Left forelimb (tissue), 1 donor: ENCODE measurements around the gene VAV1.
"Not testable (repeated sequence)": the region's sequence is repeated elsewhere in the genome, so short reads cannot be mapped to it uniquely, and the experiment has no call there.

Experiments
- DNase-seq: peaks from one replicate; pipeline ENCODE4 v3.0.0-alpha.2; 2018; ENCODE audit warnings: low spot score

VAV1 gene

GRCh38 chr19:6819323-6819722 is 46.8 kb downstream of the VAV1 start:
- no peak for DNase-seq

DNA sequence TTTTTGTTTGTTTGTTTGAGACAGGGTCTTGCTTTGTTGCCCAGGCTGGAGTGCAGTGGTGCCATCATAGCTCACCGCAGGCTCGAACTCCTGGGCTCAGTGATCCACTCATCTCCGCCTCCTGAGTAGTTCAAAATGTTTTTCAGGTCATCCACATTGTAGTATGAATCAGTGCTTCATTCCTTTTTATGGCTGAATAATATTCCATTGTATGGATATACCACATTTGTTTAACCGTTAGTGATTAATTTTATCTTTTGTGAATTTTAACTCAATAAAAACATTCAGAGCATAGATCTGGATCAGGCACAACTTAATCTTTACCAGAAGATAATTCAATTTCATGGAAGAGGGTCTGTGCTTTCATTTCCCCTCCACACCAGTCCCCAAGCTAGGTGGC is 47.7 kb downstream of the VAV1 start:
- DNase-seq: no peak

- DNase-seq: no peak
Measured at GRCh38 chr19:6821639-6822310, 49.3 kb downstream of the VAV1 start.

GRCh38 chr19:6822311-6822670 is 49.8 kb downstream of the VAV1 start:
- DNase-seq: no peak

- no peak for DNase-seq
Measured at GRCh38 chr19:6825076-6825774, 52.7 kb downstream of the VAV1 start.

GRCh38 chr19:6826281-6826920 is 53.9 kb downstream of the VAV1 start:
- DNase-seq: no peak

DNA sequence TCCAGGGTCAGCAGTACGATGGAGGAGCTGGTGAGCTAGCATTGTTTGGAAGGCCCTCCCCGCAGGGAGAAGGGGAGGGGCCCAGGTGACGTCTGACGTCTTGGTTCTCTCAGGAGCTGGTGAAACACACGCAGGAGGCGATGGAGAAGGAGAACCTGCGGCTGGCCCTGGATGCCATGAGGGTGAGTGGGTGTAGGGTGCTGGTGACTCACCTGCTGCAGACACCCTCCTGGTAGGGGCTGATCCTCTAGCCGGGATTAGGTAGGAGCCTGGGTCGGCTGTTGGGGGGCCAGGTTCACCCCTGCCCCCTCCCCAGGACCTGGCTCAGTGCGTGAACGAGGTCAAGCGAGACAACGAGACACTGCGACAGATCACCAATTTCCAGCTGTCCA is 55.8 kb downstream of the VAV1 start:
- DNase-seq: no peak

GRCh38 chr19:6828698-6829633 is 56.5 kb downstream of the VAV1 start:
- no peak for DNase-seq

DNA sequence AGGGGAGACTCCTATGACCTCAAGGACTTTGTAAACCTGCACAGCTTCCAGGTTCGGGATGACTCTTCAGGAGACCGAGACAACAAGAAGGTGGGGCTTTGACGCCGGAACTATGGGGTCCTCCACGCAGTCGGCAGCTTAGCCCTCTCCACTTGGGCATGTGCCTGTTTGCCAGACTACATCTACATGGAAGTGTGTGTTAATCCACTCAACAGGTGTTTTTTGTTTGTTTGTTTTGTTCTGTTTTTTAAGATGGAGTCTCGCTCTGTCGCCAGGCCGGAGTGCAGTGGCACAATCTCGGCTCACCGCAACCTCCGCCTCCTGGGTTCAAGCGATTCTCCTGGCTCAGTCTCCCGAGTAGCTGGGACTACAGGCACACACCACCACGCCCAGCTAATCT is 57.3 kb downstream of the VAV1 start:
- not testable (repeated sequence) for DNase-seq

DNA sequence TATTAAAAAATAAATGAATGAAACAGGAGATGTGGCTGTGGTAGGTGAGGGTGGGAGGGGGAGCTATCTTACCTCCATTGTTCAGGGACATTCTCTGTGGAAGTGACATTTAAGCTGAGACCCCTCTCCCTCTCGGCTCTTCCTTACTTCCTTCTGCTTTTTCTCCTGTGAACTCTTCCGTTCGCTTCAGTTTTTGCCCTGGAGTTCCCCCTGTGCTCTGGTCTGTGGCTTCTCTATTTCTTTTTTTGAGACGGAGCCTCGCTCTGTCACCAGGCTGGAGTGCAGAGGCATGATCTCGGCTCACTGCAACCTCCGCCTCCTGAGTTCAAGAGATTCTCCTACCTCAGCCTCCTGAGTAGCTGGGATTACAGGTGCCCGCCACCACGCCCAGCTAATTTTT is 58.6 kb downstream of the VAV1 start:
- DNase-seq: not testable (repeated sequence)

DNA sequence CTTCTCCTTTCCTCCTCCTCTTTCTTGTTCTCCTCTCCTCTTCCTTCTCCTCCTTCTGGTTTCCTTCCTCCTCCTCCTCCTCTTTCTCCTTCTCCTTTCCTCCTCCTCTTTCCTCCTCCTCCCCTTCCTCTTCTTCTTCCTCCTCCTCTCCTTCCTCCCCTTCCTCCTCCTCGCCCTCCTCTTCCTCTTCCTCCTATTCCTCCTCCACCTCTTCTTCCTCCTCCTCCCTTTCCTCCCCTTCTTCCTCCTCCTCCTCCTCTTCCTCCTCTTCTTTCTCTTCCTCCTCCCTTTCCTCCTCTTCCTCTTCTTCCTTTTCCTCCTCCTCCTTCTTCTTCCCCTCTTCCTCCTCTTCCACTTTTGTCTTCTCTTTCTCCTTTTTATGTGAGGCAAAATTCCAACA is 59.9 kb downstream of the VAV1 start:
- DNase-seq: no peak

- DNase-seq: no peak
Measured at GRCh38 chr19:6833166-6833790, 60.8 kb downstream of the VAV1 start.

- no peak for DNase-seq
Measured at GRCh38 chr19:6834433-6834832, 61.9 kb downstream of the VAV1 start.

DNA sequence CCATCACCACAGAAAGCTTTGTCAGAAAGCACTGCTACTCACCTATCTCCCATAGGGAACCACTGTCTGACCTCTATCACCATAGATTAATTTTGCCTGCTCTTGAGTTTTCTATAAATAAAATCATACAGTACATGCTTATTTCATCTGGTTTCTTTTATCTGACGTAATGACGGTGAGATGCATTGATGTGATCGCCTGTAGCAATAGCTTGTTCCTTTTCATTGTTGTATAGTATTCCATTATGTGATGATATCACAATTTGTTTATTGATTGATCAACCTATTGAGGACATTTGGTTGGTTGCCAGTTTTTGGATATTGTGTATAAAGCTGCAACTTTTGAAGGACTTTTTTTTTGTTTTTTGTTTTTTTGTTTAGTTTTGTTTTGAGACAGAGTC is 63.0 kb downstream of the VAV1 start:
- no peak for DNase-seq

- no peak for DNase-seq
Measured at GRCh38 chr19:6837525-6837924, 65.0 kb downstream of the VAV1 start.

- DNase-seq: no peak
Measured at GRCh38 chr19:6838062-6838655, 65.7 kb downstream of the VAV1 start.

DNA sequence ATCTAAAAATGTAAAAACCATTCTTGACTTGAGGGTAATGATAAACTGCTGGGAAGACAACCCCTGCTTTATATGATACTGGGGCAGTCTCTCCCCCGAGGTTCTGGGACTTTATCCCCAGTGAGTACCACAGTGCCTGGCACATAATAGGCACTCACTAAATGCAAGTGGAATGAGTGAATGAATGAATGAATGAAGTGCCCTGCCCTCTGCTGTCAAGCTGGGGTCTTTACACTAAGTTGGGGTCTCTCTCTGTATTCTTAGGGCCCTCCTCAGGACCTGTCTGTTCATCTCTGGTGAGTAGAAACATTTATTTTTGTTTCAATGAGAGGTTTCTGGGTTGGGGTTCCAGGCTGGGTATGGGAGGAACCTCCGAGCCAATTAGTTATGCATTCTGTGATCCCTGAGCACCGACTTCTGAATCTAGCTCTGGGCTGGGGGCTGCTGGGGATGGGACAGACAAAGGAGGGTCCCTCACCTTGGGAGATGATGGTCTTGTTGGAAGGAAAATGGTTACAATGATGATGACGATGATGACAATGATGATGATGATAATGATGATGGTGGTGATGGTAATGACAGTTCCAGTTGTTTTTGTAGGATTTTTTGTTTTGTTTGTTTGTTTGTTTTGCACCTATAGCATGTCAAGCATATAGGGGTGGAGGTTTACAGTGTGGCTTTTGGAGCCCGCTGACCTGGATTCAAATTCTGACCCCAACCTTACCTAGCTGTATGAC is 70.5 kb downstream of the VAV1 start:
- no peak for DNase-seq

DNA sequence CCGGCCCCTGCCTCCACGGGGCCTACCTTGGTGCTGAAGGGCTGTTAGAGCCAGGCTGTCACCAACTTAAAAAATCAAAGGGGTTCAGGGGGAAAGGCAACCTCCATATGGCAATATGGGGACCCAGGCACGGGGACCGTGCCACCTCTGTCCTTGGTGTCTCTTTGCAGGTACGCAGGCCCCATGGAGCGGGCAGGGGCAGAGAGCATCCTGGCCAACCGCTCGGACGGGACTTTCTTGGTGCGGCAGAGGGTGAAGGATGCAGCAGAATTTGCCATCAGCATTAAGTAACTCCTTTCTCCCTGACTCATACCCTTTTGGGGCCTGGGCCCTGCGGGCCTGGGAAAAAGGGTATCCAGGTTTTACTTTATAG is 75.3 kb downstream of the VAV1 start:
- DNase-seq: no peak

DNA sequence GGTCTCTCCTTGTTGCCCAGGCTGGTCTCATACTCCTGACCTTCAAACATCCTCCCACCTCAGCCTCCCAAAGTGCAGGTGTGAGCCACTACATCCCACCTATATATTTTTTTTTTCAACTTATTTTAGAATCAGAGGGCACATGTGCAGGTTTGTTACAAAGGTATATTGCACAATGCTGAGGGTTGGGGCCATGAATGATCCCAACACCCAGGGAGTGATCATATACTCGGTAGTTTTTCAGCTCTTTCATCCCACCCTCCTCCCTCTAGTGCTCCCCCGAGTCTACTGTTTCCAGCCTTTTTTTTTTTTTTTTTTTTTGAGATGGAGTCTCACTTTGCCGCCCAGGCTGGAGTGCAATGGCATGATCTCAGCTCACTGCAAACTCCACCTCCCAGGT is 76.5 kb downstream of the VAV1 start:
- DNase-seq: no peak

DNA sequence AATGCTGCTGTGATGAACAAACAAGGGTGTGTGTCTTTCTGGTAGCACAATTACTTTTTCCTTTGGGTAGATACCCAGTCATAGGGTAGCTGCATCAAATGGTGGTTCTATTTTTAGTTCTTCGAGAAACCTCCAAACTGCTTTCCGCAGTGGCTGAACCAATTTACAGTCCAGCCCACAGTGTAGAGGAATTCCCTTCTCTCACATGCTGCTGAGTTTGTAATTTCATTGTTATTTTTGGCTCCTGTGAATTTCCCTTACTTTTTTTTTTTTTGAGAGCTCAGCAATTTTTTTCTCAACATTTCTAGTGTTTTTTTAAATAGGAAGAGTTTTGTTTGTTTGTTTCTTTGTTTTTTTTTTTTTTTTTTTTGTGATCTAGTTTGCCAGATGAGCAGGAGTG is 77.4 kb downstream of the VAV1 start:
- DNase-seq: no peak

GRCh38 chr19:6851359-6851758 is 78.9 kb downstream of the VAV1 start:
- no peak for DNase-seq
